Fibroblast of villous mesenchyme (primary cell): ENCODE measurements around the gene ARMC3. TPM values are rescaled to one million over a fixed set of nuclear protein-coding genes. Genes with fewer than 3 reads are reported as not detected.

Experiments used
- DNase-seq: peaks from one replicate; pipeline ENCODE4 v3.0.0-alpha.2; 2010; ENCODE audit warnings: low read depth
- H3K4me3 ChIP-seq: 2 replicates; pipeline ENCODE4 v1.5.1; 2011; ENCODE audit warnings: low read depth, mild to moderate bottlenecking, low read length
- CTCF ChIP-seq: IDR thresholded peaks from 2 replicates; pipeline ENCODE4 v1.5.1; 2012; ENCODE audit warnings: low read depth, mild to moderate bottlenecking, low read length; ENCODE audit not compliant: insufficient read depth
- total RNA-seq: library from RNA; depleted of rRNA; stranded (reverse); fragments of >200 nt; gene quantifications from 2 replicates; pipeline ENCODE4 v1.2.3, GENCODE V29; 2012

The ARMC3 gene
- total RNA-seq, 1 donor, result not detected

GRCh38 chr10:22958338-22958737 is 30.5 kb downstream of the ARMC3 start:
- no peak overlapping the region for H3K4me3 ChIP-seq
- TF ChIP-seq CTCF, result no peak
- no peak for DNase-seq

GRCh38 chr10:22959292-22959691 is 31.4 kb downstream of the ARMC3 start:
- no peak for TF ChIP-seq CTCF
- no peak for DNase-seq

GRCh38 chr10:22959950-22960349 is 32.1 kb downstream of the ARMC3 start:
- H3K4me3 ChIP-seq, result no peak overlapping the region
- no peak for DNase-seq
- TF ChIP-seq CTCF, result no peak

More at GRCh38 chr10:22959292-22959691, 31.4 kb downstream of the ARMC3 start:
- no peak overlapping the region for H3K4me3 ChIP-seq

- no peak overlapping the region for H3K4me3 ChIP-seq
- TF ChIP-seq CTCF, result no peak
- DNase-seq, result no peak
These were observed 35.0 kb downstream of the ARMC3 start for GRCh38 chr10:22962817-22963216.

GRCh38 chr10:22969704-22970103 is 41.9 kb downstream of the ARMC3 start:
- no peak for TF ChIP-seq CTCF
- no peak for DNase-seq
- H3K4me3 ChIP-seq, result no peak overlapping the region

- no peak overlapping the region for H3K4me3 ChIP-seq
- TF ChIP-seq CTCF, result no peak
- DNase-seq, result no peak
These were observed 48.7 kb downstream of the ARMC3 start for GRCh38 chr10:22976534-22976933.

GRCh38 chr10:22977751-22978150 is 49.9 kb downstream of the ARMC3 start:
- H3K4me3 ChIP-seq, result no peak overlapping the region
- no peak for TF ChIP-seq CTCF
- no peak for DNase-seq
